Stomach (tissue), 9 donors: ENCODE results near the gene MYOG. TPM values are rescaled to one million over a fixed set of nuclear protein-coding genes. Genes with fewer than 3 reads are reported as not detected.

ENCODE experiments used
- DNase-seq, 2 donors: peaks; one replicate each; pipeline versions ENCODE4 v3.0.0 to v3.0.0-alpha.2; 2013 to 2019
- H3K27ac ChIP-seq, 5 donors: fragments of 200-600 bp in 4 of 5; sonication (generic) in 4 of 5; one replicate each; pipeline ENCODE4 v1.5.1; 2013 to 2019; ENCODE audit warnings: mild to moderate bottlenecking in 1 of 5, moderate library complexity in 1 of 5
- H3K27me3 ChIP-seq, 3 donors: fragments of 200-600 bp; sonication (generic); one replicate each; pipeline ENCODE4 v1.5.1; 2017 to 2019; ENCODE audit warnings: mixed run types in 1 of 3
- H3K36me3 ChIP-seq, 4 donors: fragments of 200-600 bp; sonication (generic); 1 replicate in 3 of 4; 2 replicates in 1 of 4; pipeline ENCODE4 v1.5.1; 2016 to 2019
- H3K4me1 ChIP-seq, 4 donors: fragments of 200-600 bp; sonication (generic); one replicate each; pipeline ENCODE4 v1.5.1; 2016 to 2019
- H3K4me3 ChIP-seq, 4 donors: fragments of 200-600 bp; sonication (generic) in 3 of 4; one replicate each; pipeline ENCODE4 v1.5.1; 2016 to 2019; ENCODE audit warnings: mild to moderate bottlenecking in 1 of 4
- H3K9me3 ChIP-seq, 4 donors: fragments of 200-600 bp; sonication (generic); one replicate each; pipeline ENCODE4 v1.5.1; 2016 to 2019
- CTCF ChIP-seq, 7 experiments: fragments of 450-650 bp in 4 of 7; fragments of 200-600 bp in 3 of 7; sonication (generic) in 3 of 7; IDR thresholded peaks; one replicate each; pipeline ENCODE4 v1.5.1; 2016 to 2019; ENCODE audit warnings: antibody characterized with exemption in 7 of 7, control low read depth in 2 of 7, mild to moderate bottlenecking in 1 of 7
- EP300 ChIP-seq: sonication (generic); formaldehyde crosslinking; IDR thresholded peaks from one replicate; pipeline ENCODE4 v1.6.1; 2017; ENCODE audit warnings: antibody characterized with exemption
- POLR2A ChIP-seq, 4 donors: fragments of 450-650 bp; IDR thresholded peaks; one replicate each; pipeline ENCODE4 v1.6.1; 2016; ENCODE audit warnings: antibody characterized with exemption in 4 of 4, control low read depth in 2 of 4, mild to moderate bottlenecking in 1 of 4, moderate library complexity in 1 of 4
- POLR2AphosphoS5 ChIP-seq, 3 donors: sonication (generic); formaldehyde crosslinking; IDR thresholded peaks; one replicate each; pipeline ENCODE4 v1.6.1; 2016; ENCODE audit warnings: antibody characterized with exemption in 3 of 3
- WGBS, 5 donors: extraction: QIAGEN DNeasy Blood & Tissue Kit in 3 of 5; methylation state at CpG; one replicate each; pipeline versions ENCODE4 v1.1.5 to v1.1.7; 2013 to 2018; 5-methylcytosine and 5-hydroxymethylcytosine counted together
- intact Hi-C: fragments of 100-400 bp; cut with DNase I; formaldehyde crosslinking; loops from one replicate; pipeline ENCODE4 v1.15.1; 2023; ENCODE audit warnings: low total_unique reads
- polyA plus RNA-seq, 3 donors: library from polyadenylated mRNA; stranded (reverse); fragments of 200-250 nt; gene quantifications; one replicate each; pipeline ENCODE4 v1.2.3, GENCODE V29; 2013
- total RNA-seq, 5 donors: library from RNA; depleted of rRNA; stranded (reverse); fragments of >200 nt; gene quantifications; one replicate each; pipeline versions ENCODE4 v1.1.0 to v1.2.3, GENCODE V29; 2014 to 2016
- donor health status: healthy with polysubstance abuse.
- donor health status: Bipolar disorder and iron deficiency.
- donor health status: healthy.

The MYOG gene
- total and polyA plus RNA-seq, 8 donors: not detected

GRCh38 chr1:203065191-203065590, 20.6 kb downstream of the MYOG start:
- Histone ChIP-seq H3K27me3 (no peaks in the 10 kb centered on the region), H3K27ac (no peak overlapping the region), H3K9me3 (no peaks in the 10 kb centered on the region), H3K36me3 (no peaks in the 10 kb centered on the region), H3K4me3 (no peak overlapping the region), H3K4me1 (peaks cover 5 to 19% (median 12%) of the 10 kb centered on the region in 4 donors)
- intact Hi-C loops: no loop called here
- TF ChIP-seq EP300: no peak
- no peak for TF ChIP-seq POLR2A (IDR thresholded peaks at IDR 0.05)
- TF ChIP-seq CTCF (IDR thresholded peaks at IDR 0.05): no peak
- no peak for TF ChIP-seq POLR2AphosphoS5 (IDR thresholded peaks at IDR 0.05)
- DNase-seq: no peak
- 73 to 75% (median 75%) methylated on average over 4 to 7 of the region's 7 CpGs for WGBS, 5 donors

DNA sequence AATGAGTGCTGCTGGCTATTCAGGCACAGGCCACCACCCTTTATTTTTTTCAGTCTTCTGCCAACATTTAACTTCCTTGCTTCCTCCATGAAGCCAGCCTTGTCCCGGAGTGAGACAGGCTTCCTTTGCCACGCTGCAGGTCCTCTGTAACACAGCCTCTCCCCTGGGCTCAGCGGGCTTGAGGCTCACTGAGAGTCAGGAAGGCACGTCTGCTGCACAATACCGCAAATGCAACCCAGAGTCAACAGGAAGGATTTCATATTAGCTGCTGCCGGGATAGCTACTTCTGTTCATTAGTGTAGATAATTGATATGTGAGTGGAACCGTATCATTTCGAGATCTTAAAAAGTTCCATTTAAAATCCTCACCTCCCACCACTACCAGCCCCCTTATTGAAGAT, 22.5 kb downstream of the MYOG start:
- Histone ChIP-seq H3K36me3 (no peaks in the 10 kb centered on the region), H3K27ac (no peak overlapping the region), H3K9me3 (no peaks in the 10 kb centered on the region), H3K4me3 (no peak overlapping the region), H3K27me3 (no peaks in the 10 kb centered on the region), H3K4me1 (peaks cover 0 to 2% (median under 1%) of the 10 kb centered on the region in 4 donors)
- TF ChIP-seq POLR2AphosphoS5 (IDR thresholded peaks at IDR 0.05): no peak
- TF ChIP-seq CTCF (IDR thresholded peaks at IDR 0.05): no peak
- TF ChIP-seq EP300: no peak
- TF ChIP-seq POLR2A (IDR thresholded peaks at IDR 0.05): no peak
- intact Hi-C loops: no loop called here
- no peak for DNase-seq
- 57 to 78% (median 74%) methylated on average over 8 of the region's 8 CpGs for WGBS, 5 donors

- no peak for DNase-seq
- 94 to 97% (median 95%) methylated on average over 2 to 11 of the region's 11 CpGs for WGBS, 5 donors
- no peaks in the 10 kb centered on the region for H3K9me3 ChIP-seq
- H3K4me3 ChIP-seq: no peak overlapping the region
- intact Hi-C loops: no loop called here
- H3K27me3 ChIP-seq: peaks cover 0 to 4% (median 0%) of the 10 kb centered on the region in 3 donors
- H3K36me3 ChIP-seq: no peaks in the 10 kb centered on the region
- peaks cover 0 to 4% (median 0%) of the 10 kb centered on the region in 4 donors for H3K4me1 ChIP-seq
- no peak for TF ChIP-seq CTCF (IDR thresholded peaks at IDR 0.05)
- no peak for TF ChIP-seq POLR2AphosphoS5 (IDR thresholded peaks at IDR 0.05)
- TF ChIP-seq POLR2A (IDR thresholded peaks at IDR 0.05): no peak
- H3K27ac ChIP-seq: no peak overlapping the region
Observed at GRCh38 chr1:203060115-203060514, 25.7 kb downstream of the MYOG start.

- DNase-seq: no peak
- Histone ChIP-seq H3K4me1 (peaks cover 0 to 4% (median 0%) of the 10 kb centered on the region in 4 donors), H3K4me3 (no peak overlapping the region), H3K27ac (no peak overlapping the region), H3K27me3 (peaks cover 0 to 4% (median 0%) of the 10 kb centered on the region in 3 donors), H3K9me3 (no peaks in the 10 kb centered on the region), H3K36me3 (no peaks in the 10 kb centered on the region)
- TF ChIP-seq POLR2AphosphoS5 (IDR thresholded peaks at IDR 0.05) (no peak), POLR2A (IDR thresholded peaks at IDR 0.05) (no peak), EP300 (no peak), CTCF (IDR thresholded peaks at IDR 0.05) (no peak)
- WGBS, 5 donors: 66 to 79% (median 72%) methylated on average over 2 of the region's 2 CpGs
- intact Hi-C loops: no loop called here
Observed at GRCh38 chr1:203059485-203059884, 26.3 kb downstream of the MYOG start.
